ENCODE data around the gene KIF5A. TPM values are rescaled to one million over a fixed set of nuclear protein-coding genes. Genes with fewer than 3 reads are reported as not detected.

Gene KIF5A
- total RNA-seq, 1 donor from 2014 or later = 7.9 TPM

- no peak overlapping the region for H2AFZ ChIP-seq (replicated peaks)
- Mint-ChIP-seq H3K36me3 (peaks cover 30% of the 10 kb centered on the region), H3K27ac (no peak overlapping the region), H3K27me3 (ENCODE audit: insufficient read depth, low read depth) (peaks cover 2% of the 10 kb centered on the region), H3K4me3 (no peak overlapping the region), H3K9me3 (no peaks in the 10 kb centered on the region), H3K4me1 (peaks cover 21% of the 10 kb centered on the region)
- DNase-seq (ENCODE audit: low spot score) = no peak
- H3K79me2 ChIP-seq (ENCODE audit: low read depth) = peaks cover 7% of the 10 kb centered on the region
- H3K9me3 ChIP-seq (ENCODE audit: low read depth) = no peaks in the 10 kb centered on the region
- peaks cover 6% of the 10 kb centered on the region for H3K4me1 ChIP-seq
- H3K4me3 ChIP-seq = no peak overlapping the region
- no peak overlapping the region for H3K27ac ChIP-seq
- TF ChIP-seq CTCF (IDR thresholded peaks at IDR 0.05) = no peak
- no peak for TF ChIP-seq EZH2phosphoT487 (IDR thresholded peaks at IDR 0.05)
- TF ChIP-seq EZH2 (IDR thresholded peaks at IDR 0.05) = no peak
- no peak overlapping the region for H3K4me2 ChIP-seq
- no peaks in the 10 kb centered on the region for H3K36me3 ChIP-seq
- peaks cover 20% of the 10 kb centered on the region for H4K20me1 ChIP-seq (ENCODE audit: low read depth)
- peaks cover 26% of the 10 kb centered on the region for H3F3A ChIP-seq (ENCODE audit: low read depth)
- no peak overlapping the region for H3K9ac ChIP-seq
- no peaks in the 10 kb centered on the region for H3K27me3 ChIP-seq
Observed at GRCh38 chr12:57528831-57529555, 20.9 kb upstream of the KIF5A start.

- DNase-seq (ENCODE audit: low spot score) = no peak
Observed at GRCh38 chr12:57529831-57530230, 20.0 kb upstream of the KIF5A start.

DNA sequence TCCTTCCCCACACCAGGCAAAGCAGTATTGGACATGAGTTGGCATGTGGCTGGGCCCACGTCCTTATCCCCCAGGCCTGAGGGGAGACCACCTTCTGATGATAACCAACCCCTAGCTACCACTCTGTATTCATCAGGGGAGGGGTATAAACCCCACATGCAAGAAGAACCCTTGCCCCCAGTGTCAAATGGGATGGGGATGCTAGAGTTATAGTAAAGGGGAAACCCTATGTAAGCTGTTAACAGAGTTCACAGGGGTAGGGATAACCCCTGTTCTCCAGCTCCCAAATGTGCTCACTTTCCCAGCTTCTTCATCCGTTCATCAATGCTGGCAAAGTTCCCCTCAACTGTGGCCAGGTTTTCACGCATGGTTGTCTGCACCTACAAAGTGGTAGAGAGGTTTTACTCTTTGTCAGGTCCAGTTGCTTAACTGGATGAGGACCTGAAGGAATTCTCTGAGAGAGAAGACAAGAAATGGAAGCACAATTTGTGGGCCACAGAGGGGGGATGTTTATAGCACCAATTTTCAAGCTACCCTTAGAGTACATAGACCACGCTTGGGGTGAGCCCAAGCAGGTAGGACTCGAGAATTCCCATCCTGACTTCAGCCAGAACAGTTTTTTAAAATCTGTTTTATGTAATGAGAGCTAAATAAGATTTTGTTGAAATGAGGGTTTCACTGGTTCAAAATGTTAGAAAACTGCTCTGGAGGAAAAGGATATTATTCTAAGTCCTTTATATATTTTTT, 19.3 kb upstream of the KIF5A start:
- DNase-seq (ENCODE audit: low spot score) = no peak
- Mint-ChIP-seq H3K27me3 (ENCODE audit: insufficient read depth, low read depth) (peaks cover 4% of the 10 kb centered on the region), H3K36me3 (peaks cover 38% of the 10 kb centered on the region), H3K27ac (no peak overlapping the region), H3K9me3 (no peaks in the 10 kb centered on the region), H3K4me1 (peaks cover 7% of the 10 kb centered on the region), H3K4me3 (no peak overlapping the region)
- peaks cover 6% of the 10 kb centered on the region for H4K20me1 ChIP-seq (ENCODE audit: low read depth)
- no peaks in the 10 kb centered on the region for H3K4me1 ChIP-seq
- H3K9ac ChIP-seq = no peak overlapping the region
- H3F3A ChIP-seq (ENCODE audit: low read depth) = peaks cover 16% of the 10 kb centered on the region
- no peak overlapping the region for H3K4me2 ChIP-seq
- TF ChIP-seq EZH2phosphoT487 (IDR thresholded peaks at IDR 0.05) = no peak
- TF ChIP-seq EZH2 (IDR thresholded peaks at IDR 0.05) = no peak
- TF ChIP-seq CTCF (IDR thresholded peaks at IDR 0.05) = no peak
- H3K27ac ChIP-seq = no peak overlapping the region
- no peaks in the 10 kb centered on the region for H3K27me3 ChIP-seq
- no peak overlapping the region for H3K4me3 ChIP-seq
- no peaks in the 10 kb centered on the region for H3K79me2 ChIP-seq (ENCODE audit: low read depth)
- no peaks in the 10 kb centered on the region for H3K9me3 ChIP-seq (ENCODE audit: low read depth)
- H3K36me3 ChIP-seq = no peaks in the 10 kb centered on the region
- no peak overlapping the region for H2AFZ ChIP-seq (replicated peaks)

More at GRCh38 chr12:57529831-57530230, 20.0 kb upstream of the KIF5A start:
- no peak for TF ChIP-seq CTCF (IDR thresholded peaks at IDR 0.05)
- no peak for TF ChIP-seq EZH2 (IDR thresholded peaks at IDR 0.05)
- no peak for TF ChIP-seq EZH2phosphoT487 (IDR thresholded peaks at IDR 0.05)
- Mint-ChIP-seq H3K9me3 (no peaks in the 10 kb centered on the region), H3K27me3 (ENCODE audit: insufficient read depth, low read depth) (peaks cover 4% of the 10 kb centered on the region), H3K36me3 (peaks cover 34% of the 10 kb centered on the region), H3K27ac (no peak overlapping the region), H3K4me3 (no peak overlapping the region), H3K4me1 (peaks cover 14% of the 10 kb centered on the region)
- Histone ChIP-seq H3K4me3 (no peak overlapping the region), H3K27ac (no peak overlapping the region), H2AFZ (replicated peaks) (no peak overlapping the region), H3K36me3 (no peaks in the 10 kb centered on the region), H3F3A (ENCODE audit: low read depth) (peaks cover 18% of the 10 kb centered on the region), H3K4me1 (no peaks in the 10 kb centered on the region), H3K9me3 (ENCODE audit: low read depth) (no peaks in the 10 kb centered on the region), H3K79me2 (ENCODE audit: low read depth) (no peaks in the 10 kb centered on the region), H3K9ac (no peak overlapping the region), H3K4me2 (no peak overlapping the region), H4K20me1 (ENCODE audit: low read depth) (peaks cover 13% of the 10 kb centered on the region), H3K27me3 (no peaks in the 10 kb centered on the region)

Data from neural progenitor cell (in vitro differentiated cells).